ENCODE results near the gene CLIC1. TPM values are rescaled to one million over a fixed set of nuclear protein-coding genes. Genes with fewer than 3 reads are reported as not detected.

CLIC1 gene
- total RNA-seq, 1 experiment from 2014 or later: 432 TPM

DNA sequence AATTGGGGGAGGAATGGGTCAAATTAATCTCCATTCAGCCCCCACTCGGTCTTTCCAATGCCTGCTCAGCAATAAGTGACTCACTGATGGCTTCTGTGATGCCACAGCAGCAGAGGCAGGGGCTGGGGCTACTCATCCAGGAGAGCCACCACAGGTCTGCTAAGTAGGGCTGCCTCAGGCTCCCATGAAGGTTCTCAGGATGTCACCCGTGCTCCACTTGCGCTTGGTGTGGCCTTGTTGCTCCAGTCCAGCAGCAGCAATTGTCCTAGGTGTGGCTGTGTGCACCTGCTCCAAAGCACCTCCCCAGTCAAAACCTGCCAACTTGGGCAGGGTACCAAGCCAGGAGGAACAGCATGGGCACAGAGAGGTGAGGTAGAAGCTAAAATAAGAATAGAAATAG, 14.2 kb downstream of the CLIC1 start:
- Histone ChIP-seq H3K4me1 (ENCODE audit: control insufficient read depth in 1 of 2, insufficient read depth in 2 of 2, low read length in 2 of 2) (peaks cover 27 to 42% of the 10 kb centered on the region in 2 experiments), H3K9ac (ENCODE audit: low read length) (no peak overlapping the region), H3K27me3 (ENCODE audit: insufficient read depth, low read length) (no peaks in the 10 kb centered on the region), H3K27ac (ENCODE audit: low read depth, low read length) (no peak overlapping the region), H3K9me3 (ENCODE audit: control insufficient read depth in 1 of 2, insufficient read depth in 1 of 2, low read depth in 1 of 2, low read length in 2 of 2) (no peaks in the 10 kb centered on the region), H3K36me3 (ENCODE audit: control insufficient read depth in 1 of 2, insufficient read depth in 2 of 2, low read length in 2 of 2) (0 out of 4 replicates have a peak, but pooled peaks cover 0 to 3% of the 10 kb centered on the region in 2 experiments), H2AFZ (ENCODE audit: low read depth, low read length, poor library complexity, severe bottlenecking) (no peak overlapping the region), H3K79me2 (ENCODE audit: insufficient read depth, low read length) (no peaks in the 10 kb centered on the region), H3K4me3 (replicated peaks in 1 of 2; ENCODE audit: low read depth in 1 of 2, low read length in 2 of 2) (no peak overlapping the region), H4K20me1 (ENCODE audit: insufficient read depth) (no peaks in the 10 kb centered on the region), H3K4me2 (ENCODE audit: low read length) (no peak overlapping the region), H3K9me2 (ENCODE audit: insufficient read depth) (no peaks in the 10 kb centered on the region)
- CTCF ChIA-PET: no interaction called here
- RAD21 ChIA-PET (ENCODE audit: low non-redundant PET in 1 of 2, low total read pairs in 2 of 2, uncharacterized antibody in 2 of 2, unreplicated experiment in 2 of 2): no interaction called here
- no peak for ATAC-seq
- intact Hi-C loops (cut with micrococcal nuclease): no loop called here
- TF ChIP-seq POLR2A (IDR thresholded peaks at IDR 0.05; ENCODE audit: borderline replicate concordance, extremely low read depth, insufficient read depth, insufficient read length): no peak
- TF ChIP-seq SRF (IDR thresholded peaks at IDR 0.05; ENCODE audit: low read depth): no peak
- POLR2A ChIA-PET: interaction anchor here (1.4 kb wide), 1 partner anchor 10 kb away, joined by 3 read pairs; no protein-coding TSS in a partner anchor
- no peak for DNase-seq (ENCODE audit: low read depth, low spot score)
- BruUV-seq (replicated peaks): no TSS peak

DNA sequence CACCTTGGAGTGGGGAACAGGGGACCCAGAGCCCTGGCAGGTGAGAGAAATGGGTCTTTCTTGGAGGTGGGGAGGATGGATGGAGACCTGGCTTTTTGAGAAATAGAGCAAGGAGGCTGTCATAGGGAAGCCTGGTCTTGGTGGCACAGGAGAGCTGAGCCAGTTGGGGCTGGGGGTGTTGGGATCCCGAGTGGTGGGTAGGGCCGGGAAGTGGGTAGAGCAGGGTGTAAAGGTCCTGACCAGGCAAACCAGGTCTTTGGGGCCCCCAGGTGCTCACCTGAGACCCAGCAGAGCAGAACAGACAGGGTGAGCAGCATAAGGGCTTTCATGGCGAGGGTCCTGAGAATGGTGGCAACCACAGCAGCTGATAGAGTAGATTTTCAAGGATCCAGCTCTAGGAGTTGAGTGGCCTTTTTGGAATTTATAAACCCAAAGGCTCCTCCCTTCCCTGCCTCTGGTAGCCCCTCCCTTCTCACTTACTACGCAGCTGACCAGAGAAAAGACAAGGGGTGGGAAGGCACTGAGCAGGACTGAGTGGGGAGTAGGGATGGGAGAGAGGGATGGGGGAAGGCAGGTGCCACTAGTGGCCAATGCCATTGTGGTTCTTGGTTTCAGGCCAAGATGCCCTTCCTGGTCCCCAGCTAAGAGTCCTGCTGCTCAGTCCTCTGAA, 14.8 kb downstream of the CLIC1 start, which contains the start of gene LY6G6C:
TSS of gene LY6G6C (minus strand) at position 396 of the 670 bp plus-strand sequence. CDS start at position 329, 67 bp downstream.
- no peak within 1 kb of the TSS for H3K27ac ChIP-seq (ENCODE audit: low read depth, low read length)
- 0 out of 4 replicates have a peak, but pooled peaks cover 0 to 2% of the 10 kb centered on the region in 2 experiments for H3K36me3 ChIP-seq (ENCODE audit: control insufficient read depth in 1 of 2, insufficient read depth in 2 of 2, low read length in 2 of 2)
- H2AFZ ChIP-seq (ENCODE audit: low read depth, low read length, poor library complexity, severe bottlenecking): no peak within 1 kb of the TSS
- ATAC-seq (no peak), DNase-seq (ENCODE audit: low read depth, low spot score) (no peak)
- no peaks in the 10 kb centered on the region for H3K9me2 ChIP-seq (ENCODE audit: insufficient read depth)
- H3K79me2 ChIP-seq (ENCODE audit: insufficient read depth, low read length): no peaks in the 10 kb centered on the region
- ChIA-PET CTCF (no interaction called here), POLR2A (interaction anchor here (1.4 kb wide), 1 partner anchor 11 kb away, joined by 3 read pairs; no protein-coding TSS in a partner anchor), RAD21 (ENCODE audit: low non-redundant PET in 1 of 2, low total read pairs in 2 of 2, uncharacterized antibody in 2 of 2, unreplicated experiment in 2 of 2) (no interaction called here)
- H3K27me3 ChIP-seq (ENCODE audit: insufficient read depth, low read length): no peaks in the 10 kb centered on the region
- H3K4me2 ChIP-seq (ENCODE audit: low read length): peak within 1 kb of the TSS; percentile 45; the same call in 1 of the 2 replicates
- no peak within 1 kb of the TSS for H3K4me3 ChIP-seq (replicated peaks in 1 of 2; ENCODE audit: low read depth in 1 of 2, low read length in 2 of 2)
- H3K4me1 ChIP-seq (ENCODE audit: control insufficient read depth in 1 of 2, insufficient read depth in 2 of 2, low read length in 2 of 2): peaks cover 28 to 43% of the 10 kb centered on the region in 2 experiments
- H3K9ac ChIP-seq (ENCODE audit: low read length): no peak within 1 kb of the TSS
- no TSS peak for BruUV-seq (replicated peaks)
- intact Hi-C loops (cut with micrococcal nuclease): no loop called here
- TF ChIP-seq EGR1 (IDR thresholded peaks at IDR 0.05; ENCODE audit: low read depth) (no peak), FOSL1 (IDR thresholded peaks at IDR 0.05; ENCODE audit: low read depth) (no peak), ELF1 (IDR thresholded peaks at IDR 0.05; ENCODE audit: borderline replicate concordance, low read depth) (no peak), CEBPB (IDR thresholded peaks at IDR 0.05; ENCODE audit: low read depth) (no peak), JUND (IDR thresholded peaks at IDR 0.05) (no peak), EZH2 (IDR thresholded peaks at IDR 0.05) (no peak), YY1 (IDR thresholded peaks at IDR 0.05; ENCODE audit: extremely low read depth, insufficient replicate concordance, low read depth, low read length) (no peak), POLR2AphosphoS5 (IDR thresholded peaks at IDR 0.05; ENCODE audit: low read depth, low read length) (no peak), SRF (IDR thresholded peaks at IDR 0.05; ENCODE audit: low read depth) (no peak), CBX3 (IDR thresholded peaks at IDR 0.05; ENCODE audit: low read depth) (no peak)
- TF ChIP-seq, protein P1, sequence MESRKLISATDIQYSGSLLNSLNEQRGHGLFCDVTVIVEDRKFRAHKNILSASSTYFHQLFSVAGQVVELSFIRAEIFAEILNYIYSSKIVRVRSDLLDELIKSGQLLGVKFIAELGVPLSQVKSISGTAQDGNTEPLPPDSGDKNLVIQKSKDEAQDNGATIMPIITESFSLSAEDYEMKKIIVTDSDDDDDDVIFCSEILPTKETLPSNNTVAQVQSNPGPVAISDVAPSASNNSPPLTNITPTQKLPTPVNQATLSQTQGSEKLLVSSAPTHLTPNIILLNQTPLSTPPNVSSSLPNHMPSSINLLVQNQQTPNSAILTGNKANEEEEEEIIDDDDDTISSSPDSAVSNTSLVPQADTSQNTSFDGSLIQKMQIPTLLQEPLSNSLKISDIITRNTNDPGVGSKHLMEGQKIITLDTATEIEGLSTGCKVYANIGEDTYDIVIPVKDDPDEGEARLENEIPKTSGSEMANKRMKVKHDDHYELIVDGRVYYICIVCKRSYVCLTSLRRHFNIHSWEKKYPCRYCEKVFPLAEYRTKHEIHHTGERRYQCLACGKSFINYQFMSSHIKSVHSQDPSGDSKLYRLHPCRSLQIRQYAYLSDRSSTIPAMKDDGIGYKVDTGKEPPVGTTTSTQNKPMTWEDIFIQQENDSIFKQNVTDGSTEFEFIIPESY (IDR thresholded peaks at IDR 0.05; ENCODE audit: extremely low read depth, insufficient replicate concordance, low read length): no peak
- TF ChIP-seq, protein P2, sequence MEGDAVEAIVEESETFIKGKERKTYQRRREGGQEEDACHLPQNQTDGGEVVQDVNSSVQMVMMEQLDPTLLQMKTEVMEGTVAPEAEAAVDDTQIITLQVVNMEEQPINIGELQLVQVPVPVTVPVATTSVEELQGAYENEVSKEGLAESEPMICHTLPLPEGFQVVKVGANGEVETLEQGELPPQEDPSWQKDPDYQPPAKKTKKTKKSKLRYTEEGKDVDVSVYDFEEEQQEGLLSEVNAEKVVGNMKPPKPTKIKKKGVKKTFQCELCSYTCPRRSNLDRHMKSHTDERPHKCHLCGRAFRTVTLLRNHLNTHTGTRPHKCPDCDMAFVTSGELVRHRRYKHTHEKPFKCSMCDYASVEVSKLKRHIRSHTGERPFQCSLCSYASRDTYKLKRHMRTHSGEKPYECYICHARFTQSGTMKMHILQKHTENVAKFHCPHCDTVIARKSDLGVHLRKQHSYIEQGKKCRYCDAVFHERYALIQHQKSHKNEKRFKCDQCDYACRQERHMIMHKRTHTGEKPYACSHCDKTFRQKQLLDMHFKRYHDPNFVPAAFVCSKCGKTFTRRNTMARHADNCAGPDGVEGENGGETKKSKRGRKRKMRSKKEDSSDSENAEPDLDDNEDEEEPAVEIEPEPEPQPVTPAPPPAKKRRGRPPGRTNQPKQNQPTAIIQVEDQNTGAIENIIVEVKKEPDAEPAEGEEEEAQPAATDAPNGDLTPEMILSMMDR (IDR thresholded peaks at IDR 0.05 in 2 of 3, conservative IDR thresholded peaks at IDR 0.05 in 1 of 3; ENCODE audit: borderline replicate concordance in 1 of 3, insufficient read depth in 1 of 3, low read depth in 2 of 3, low read length in 2 of 3): no peak
- H3K9me3 ChIP-seq (ENCODE audit: control insufficient read depth in 1 of 2, insufficient read depth in 1 of 2, low read depth in 1 of 2, low read length in 2 of 2): no peaks in the 10 kb centered on the region
- H4K20me1 ChIP-seq (ENCODE audit: insufficient read depth): no peaks in the 10 kb centered on the region

Measured in HCT116 (cell line).